Activated CD4-positive, alpha-beta T cell treated with anti-CD3 and anti-CD28 coated beads for 36 hours (primary cell): ENCODE results near the gene WDHD1. TPM values are rescaled to one million over a fixed set of nuclear protein-coding genes. Genes with fewer than 3 reads are reported as not detected.
A peak's percentile ranks its signal among the peaks of the same experiment; 100 is the strongest.

ENCODE experiments used
- ATAC-seq: fragments of 200-7000 bp; cut with Tn5 transposase; one replicate; pipeline ENCODE4 v1.10.0; 2021; ENCODE audit warnings: mild to moderate bottlenecking, moderate library complexity
- CTCF ChIA-PET: fragments of 350-600 bp; sonication (Branson Sonifier 250); formaldehyde crosslinking; loops from one replicate; lab custom pipeline; 2021; ENCODE audit warnings: antibody characterized with exemption; lab: Charles Lee
- POLR2A ChIA-PET: fragments of 350-600 bp; sonication (Branson Sonifier 250); formaldehyde crosslinking; loops from one replicate; lab custom pipeline; 2021; ENCODE audit warnings: antibody characterized with exemption, inconsistent platforms; lab: Charles Lee
- DNase-seq: peaks from one replicate; pipeline ENCODE4 v3.0.0-alpha.2; 2020
- H3K27ac Mint-ChIP-seq: one replicate; pipeline ENCODE4 v1.8.0; 2021; ENCODE audit warnings: mixed read lengths
- H3K27me3 Mint-ChIP-seq: one replicate; pipeline ENCODE4 v1.8.0; 2021; ENCODE audit warnings: mixed read lengths
- H3K36me3 Mint-ChIP-seq: one replicate; pipeline ENCODE4 v1.8.0; 2021; ENCODE audit warnings: low read depth, mixed read lengths
- H3K4me1 Mint-ChIP-seq: one replicate; pipeline ENCODE4 v1.8.0; 2021; ENCODE audit warnings: mixed read lengths
- H3K4me3 Mint-ChIP-seq: one replicate; pipeline ENCODE4 v1.8.0; 2021; ENCODE audit warnings: mild to moderate bottlenecking, moderate library complexity, mixed read lengths
- H3K9me3 Mint-ChIP-seq: one replicate; pipeline ENCODE4 v1.8.0; 2021; ENCODE audit warnings: low read depth, mixed read lengths
- intact Hi-C, 2 experiments: fragments of 100-400 bp; cut with DNase I in 1 of 2; cut with micrococcal nuclease in 1 of 2; formaldehyde crosslinking; loops; one replicate each; pipeline versions ENCODE4 v1.14.2 to v1.15.1; 2022 to 2024; cut with DNase I, micrococcal nuclease
- total RNA-seq, 2 experiments: library from RNA; stranded (reverse); gene quantifications; one replicate each; pipeline ENCODE4 v1.2.3, GENCODE V29; 2021

Gene WDHD1
- total RNA-seq, 2 experiments from 2014 or later = 64.4 to 71.1 TPM

GRCh38 chr14:55062517-55063351 lies 35.8 kb upstream of the WDHD1 start:
- CTCF ChIA-PET = no interaction called here
- DNase-seq = no peak
- Mint-ChIP-seq H3K4me3 (no peak overlapping the region), H3K36me3 (peaks cover 63% of the 10 kb centered on the region), H3K27ac (no peak overlapping the region), H3K9me3 (no peaks in the 10 kb centered on the region), H3K27me3 (no peaks in the 10 kb centered on the region), H3K4me1 (peaks cover 19% of the 10 kb centered on the region)
- POLR2A ChIA-PET = interaction anchor here (1.0 kb wide), 1 partner anchor 9 kb away, joined by 3 read pairs; no protein-coding TSS in a partner anchor
- ATAC-seq = no peak
- intact Hi-C loops = no loop called here

- intact Hi-C loops = loop anchor here (10.0 kb wide), 2 partner anchors 155 to 495 kb away; partner anchors contain the start of genes GCH1 (in 1 of the 2) and SAMD4A (in 1 of the 2)
- H3K27me3 Mint-ChIP-seq = no peaks in the 10 kb centered on the region
- H3K36me3 Mint-ChIP-seq = peaks cover 45% of the 10 kb centered on the region
- DNase-seq (no peak), ATAC-seq (no peak)
- POLR2A ChIA-PET = interaction anchor here (1.0 kb wide), 1 partner anchor 13 kb away, joined by 3 read pairs; no protein-coding TSS in a partner anchor
- no peak overlapping the region for H3K4me3 Mint-ChIP-seq
- CTCF ChIA-PET = interaction anchor here (0.5 to 1.0 kb wide), 5 partner anchors 8 to 154 kb away, joined by 3 to 4 read pairs (median 3); no protein-coding TSS in a partner anchor
- H3K4me1 Mint-ChIP-seq = peaks cover 25% of the 10 kb centered on the region
- H3K27ac Mint-ChIP-seq = no peak overlapping the region
- H3K9me3 Mint-ChIP-seq = no peaks in the 10 kb centered on the region
Measured at GRCh38 chr14:55059333-55059732, 32.4 kb upstream of the WDHD1 start.

GRCh38 chr14:55057919-55058318 lies 31.0 kb upstream of the WDHD1 start:
- Mint-ChIP-seq H3K36me3 (peaks cover 50% of the 10 kb centered on the region), H3K27me3 (no peaks in the 10 kb centered on the region), H3K27ac (no peak overlapping the region), H3K4me1 (peaks cover 37% of the 10 kb centered on the region), H3K9me3 (no peaks in the 10 kb centered on the region), H3K4me3 (no peak overlapping the region)
- POLR2A ChIA-PET = interaction anchor here (0.6 to 1.1 kb wide), 2 partner anchors 14 to 504 kb away, joined by 3 read pairs; no protein-coding TSS in a partner anchor
- CTCF ChIA-PET = no interaction called here
- DNase-seq (no peak), ATAC-seq (no peak)
- intact Hi-C loops = loop anchor here (10.0 kb wide), 2 partner anchors 153 to 493 kb away; partner anchors contain the start of genes GCH1 (in 1 of the 2) and SAMD4A (in 1 of the 2)

- no peaks in the 10 kb centered on the region for H3K9me3 Mint-ChIP-seq
Measured at GRCh38 chr14:55054098-55054497, 27.2 kb upstream of the WDHD1 start.

GRCh38 chr14:55053500-55053899 lies 26.6 kb upstream of the WDHD1 start:
- Mint-ChIP-seq H3K27me3 (no peaks in the 10 kb centered on the region), H3K9me3 (no peaks in the 10 kb centered on the region), H3K4me3 (peak overlapping the region; percentile 82), H3K4me1 (peaks cover 40% of the 10 kb centered on the region), H3K36me3 (peaks cover 39% of the 10 kb centered on the region), H3K27ac (peak overlapping the region; percentile 96)
- ATAC-seq (no peak), DNase-seq (no peak)
- POLR2A ChIA-PET = interaction anchor here (0.8 to 3.2 kb wide), 5 partner anchors 12 to 45 kb away, joined by 3 to 31 read pairs (median 8); partner anchors contain the start of genes SOCS4 and WDHD1
- CTCF ChIA-PET = interaction anchor here (0.9 to 2.8 kb wide), 3 partner anchors 12 to 32 kb away, joined by 3 to 9 read pairs (median 4); no protein-coding TSS in a partner anchor
- intact Hi-C loops = loop anchor here (2.0 to 10.0 kb wide), 5 partner anchors 15 to 656 kb away; partner anchors contain the start of genes ATG14 (in 1 of the 2), CDKN3 (in 1 of the 2), GCH1 (in 1 of the 2) and SAMD4A (in 1 of the 2)

More at GRCh38 chr14:55054098-55054497, 27.2 kb upstream of the WDHD1 start:
- POLR2A ChIA-PET = interaction anchor here (0.6 kb wide), 1 partner anchor 375 kb away, joined by 4 read pairs; no protein-coding TSS in a partner anchor
- DNase-seq (no peak), ATAC-seq (no peak)
- Mint-ChIP-seq H3K27ac (no peak overlapping the region), H3K27me3 (no peaks in the 10 kb centered on the region), H3K36me3 (peaks cover 39% of the 10 kb centered on the region), H3K4me3 (no peak overlapping the region), H3K4me1 (peaks cover 40% of the 10 kb centered on the region)
- intact Hi-C loops = loop anchor here (5.0 to 10.0 kb wide), 4 partner anchors 149 to 657 kb away; partner anchors contain the start of genes ATG14 (in 1 of the 2), CDKN3 (in 1 of the 2), GCH1 (in 1 of the 2) and SAMD4A (in 1 of the 2)
- CTCF ChIA-PET = interaction anchor here (0.6 kb wide), 1 partner anchor 619 kb away, joined by 5 read pairs; no protein-coding TSS in a partner anchor

GRCh38 chr14:55053018-55053417 lies 26.1 kb upstream of the WDHD1 start:
- Mint-ChIP-seq H3K36me3 (peaks cover 35% of the 10 kb centered on the region), H3K27me3 (no peaks in the 10 kb centered on the region), H3K4me3 (peak overlapping the region; percentile 82), H3K27ac (peak overlapping the region; percentile 96), H3K4me1 (peaks cover 36% of the 10 kb centered on the region), H3K9me3 (no peaks in the 10 kb centered on the region)
- DNase-seq (no peak), ATAC-seq (no peak)
- intact Hi-C loops = loop anchor here (2.0 to 10.0 kb wide), 5 partner anchors 16 to 656 kb away; partner anchors contain the start of genes ATG14 (in 1 of the 2), CDKN3 (in 1 of the 2), GCH1 (in 1 of the 2) and SAMD4A (in 1 of the 2)
- ChIA-PET POLR2A (interaction anchor here (0.8 to 3.2 kb wide), 5 partner anchors 13 to 45 kb away, joined by 3 to 31 read pairs (median 8); partner anchors contain the start of genes SOCS4 and WDHD1), CTCF (interaction anchor here (0.9 to 2.8 kb wide), 5 partner anchors 13 to 108 kb away, joined by 3 to 9 read pairs (median 3); no protein-coding TSS in a partner anchor)

GRCh38 chr14:55052269-55052930 lies 25.5 kb upstream of the WDHD1 start:
- POLR2A ChIA-PET = interaction anchor here (0.7 to 3.2 kb wide), 7 partner anchors 8 to 137 kb away, joined by 3 to 31 read pairs (median 6); partner anchors contain the start of genes SOCS4 and WDHD1
- H3K9me3 Mint-ChIP-seq = no peaks in the 10 kb centered on the region
- intact Hi-C loops = loop anchor here (1.0 to 10.0 kb wide), 7 partner anchors 16 to 655 kb away; partner anchors contain the start of genes ATG14 (in 1 of the 2), CDKN3 (in 1 of the 2), GCH1 (in 1 of the 2) and KTN1 (in 1 of the 2)
- peak; percentile 30 for ATAC-seq
- CTCF ChIA-PET = interaction anchor here (0.6 to 2.8 kb wide), 12 partner anchors 10 to 378 kb away, joined by 3 to 24 read pairs (median 4); partner anchors contain the start of genes SOCS4 and WDHD1
- no peak for DNase-seq
- H3K27ac Mint-ChIP-seq = peak overlapping the region; percentile 96
- peaks cover 31% of the 10 kb centered on the region for H3K36me3 Mint-ChIP-seq
- H3K4me1 Mint-ChIP-seq = peaks cover 33% of the 10 kb centered on the region
- no peaks in the 10 kb centered on the region for H3K27me3 Mint-ChIP-seq
- peak overlapping the region; percentile 82 for H3K4me3 Mint-ChIP-seq

- H3K9me3 Mint-ChIP-seq = no peaks in the 10 kb centered on the region
- peak; percentile 94 for ATAC-seq
- H3K27ac Mint-ChIP-seq = peak within 1 kb of the TSS; percentile 96
- POLR2A ChIA-PET = interaction anchor here (0.6 to 3.2 kb wide), 8 partner anchors 9 to 139 kb away, joined by 3 to 31 read pairs (median 5); partner anchors contain the start of genes SOCS4 and WDHD1
- intact Hi-C loops = loop anchor here (1.0 to 10.0 kb wide), 14 partner anchors 17 to 654 kb away; partner anchors contain the start of genes GCH1 (in 2 of the 2), SOCS4 (in 2 of the 2), WDHD1 (in 2 of the 2) and ATG14 (in 1 of the 2)
- CTCF ChIA-PET = interaction anchor here (0.6 to 2.8 kb wide), 28 partner anchors 8 to 1443 kb away, joined by 3 to 24 read pairs (median 3); partner anchors contain the start of genes SOCS4 and WDHD1
- H3K4me1 Mint-ChIP-seq = peaks cover 33% of the 10 kb centered on the region
- peak within 1 kb of the TSS; percentile 82 for H3K4me3 Mint-ChIP-seq
- peaks cover 29% of the 10 kb centered on the region for H3K36me3 Mint-ChIP-seq
- DNase-seq = peak; percentile 95
- H3K27me3 Mint-ChIP-seq = no peaks in the 10 kb centered on the region
Measured at GRCh38 chr14:55051423-55052268, 24.7 kb upstream of the WDHD1 start, which contains the start of gene MAPK1IP1L. MAPK1IP1L (plus strand) TSS chr14:55051647; CDS start chr14:55061684, 10,037 bp downstream.

GRCh38 chr14:55051165-55051422 lies 24.2 kb upstream of the WDHD1 start:
- peaks cover 29% of the 10 kb centered on the region for H3K36me3 Mint-ChIP-seq

More at GRCh38 chr14:55051165-55051422, 24.2 kb upstream of the WDHD1 start:
- no peaks in the 10 kb centered on the region for H3K27me3 Mint-ChIP-seq
- H3K27ac Mint-ChIP-seq = peak overlapping the region; percentile 96
- no peaks in the 10 kb centered on the region for H3K9me3 Mint-ChIP-seq
- intact Hi-C loops = loop anchor here (1.0 to 10.0 kb wide), 11 partner anchors 24 to 654 kb away; partner anchors contain the start of genes GCH1 (in 2 of the 2), SOCS4 (in 2 of the 2), WDHD1 (in 2 of the 2) and ATG14 (in 1 of the 2)
- peaks cover 33% of the 10 kb centered on the region for H3K4me1 Mint-ChIP-seq
- ChIA-PET POLR2A (interaction anchor here (0.6 to 3.2 kb wide), 6 partner anchors 9 to 140 kb away, joined by 3 to 31 read pairs (median 5); partner anchors contain the start of genes SOCS4 and WDHD1), CTCF (interaction anchor here (0.6 to 2.8 kb wide), 26 partner anchors 8 to 1444 kb away, joined by 3 to 24 read pairs (median 3); partner anchors contain the start of genes SOCS4 and WDHD1)
- peak overlapping the region; percentile 82 for H3K4me3 Mint-ChIP-seq
- ATAC-seq = no peak
- no peak for DNase-seq
